Neuronal stem cell (in vitro differentiated cells): ENCODE measurements around the gene CNTD1.

ENCODE experiments used
- DNase-seq: peaks from one replicate; pipeline ENCODE4 v3.0.0-alpha.2; 2013; ENCODE audit warnings: low spot score
- H2AFZ ChIP-seq: one replicate; pipeline ENCODE4 v1.6.1; 2013; ENCODE audit warnings: mild to moderate bottlenecking, low read length, inconsistent platforms
- H2AK5ac ChIP-seq: 2 replicates; pipeline ENCODE4 v1.6.1; 2013; ENCODE audit warnings: low read depth, mild to moderate bottlenecking, inconsistent platforms, low read length, moderate library complexity, mixed read lengths
- H2BK120ac ChIP-seq: 2 replicates; pipeline ENCODE4 v1.6.1; 2013; ENCODE audit warnings: low read depth, mild to moderate bottlenecking, inconsistent platforms, low read length, moderate library complexity, mixed read lengths
- H2BK12ac ChIP-seq: one replicate; pipeline ENCODE4 v1.6.1; 2013; ENCODE audit warnings: low read length, inconsistent platforms
- H2BK15ac ChIP-seq: 2 replicates; pipeline ENCODE4 v1.6.1; 2013; ENCODE audit warnings: mild to moderate bottlenecking, low read length, inconsistent platforms, mixed read lengths
- H2BK5ac ChIP-seq: one replicate; pipeline ENCODE4 v1.6.1; 2013; ENCODE audit warnings: inconsistent platforms, mild to moderate bottlenecking, low read length, moderate library complexity
- H3K14ac ChIP-seq: one replicate; pipeline ENCODE4 v1.6.1; 2013; ENCODE audit warnings: low read length, inconsistent platforms
- H3K18ac ChIP-seq: 2 replicates; pipeline ENCODE4 v1.6.1; 2013; ENCODE audit warnings: low read length, inconsistent platforms
- H3K23ac ChIP-seq: 2 replicates; pipeline ENCODE4 v1.6.1; 2013; ENCODE audit warnings: low read depth, mild to moderate bottlenecking, mixed read lengths, low read length, inconsistent platforms; ENCODE audit not compliant: poor library complexity
- H3K27ac ChIP-seq: replicated peaks from 3 replicates; pipeline ENCODE4 v1.5.1; 2013; ENCODE audit warnings: low read length, inconsistent platforms
- H3K27me3 ChIP-seq, 3 experiments: 2 replicates each; pipeline ENCODE4 v1.6.1; 2013; ENCODE audit warnings: low read length in 3 of 3, mild to moderate bottlenecking in 2 of 3, inconsistent platforms in 1 of 3, low read depth in 1 of 3, mixed read lengths in 1 of 3, moderate library complexity in 1 of 3; ENCODE audit not compliant: control insufficient read depth in 3 of 3, insufficient read depth in 3 of 3
- H3K36me3 ChIP-seq, 2 donors: replicated peaks in 1 of 2; 2 replicates each; pipeline ENCODE4 v1.6.1; 2013; ENCODE audit warnings: low read length in 2 of 2; ENCODE audit not compliant: control insufficient read depth in 2 of 2, insufficient read depth in 2 of 2
- H3K4ac ChIP-seq: 2 replicates; pipeline ENCODE4 v1.6.1; 2013; ENCODE audit warnings: inconsistent platforms, mild to moderate bottlenecking, low read length, moderate library complexity
- H3K4me1 ChIP-seq, 2 donors: 1 replicate in 1 of 2; 2 replicates in 1 of 2; pipeline ENCODE4 v1.6.1; 2013; ENCODE audit warnings: low read length in 2 of 2, low read depth in 1 of 2; ENCODE audit not compliant: control insufficient read depth in 2 of 2, insufficient read depth in 1 of 2
- H3K4me2 ChIP-seq: one replicate; pipeline ENCODE4 v1.6.1; 2013; ENCODE audit warnings: mild to moderate bottlenecking, low read length, inconsistent platforms; ENCODE audit not compliant: insufficient read depth, poor library complexity, severe bottlenecking
- H3K4me3 ChIP-seq, 2 donors: 2 replicates each; pipeline ENCODE4 v1.5.1; 2013; ENCODE audit warnings: low read length in 2 of 2, mild to moderate bottlenecking in 2 of 2, inconsistent platforms in 1 of 2, moderate library complexity in 1 of 2
- H3K79me1 ChIP-seq: one replicate; pipeline ENCODE4 v1.6.1; 2013; ENCODE audit warnings: low read depth, mild to moderate bottlenecking, inconsistent platforms, low read length, moderate library complexity
- H3K9ac ChIP-seq: one replicate; pipeline ENCODE4 v1.6.1; 2013; ENCODE audit warnings: mild to moderate bottlenecking, low read depth, low read length, inconsistent platforms; ENCODE audit not compliant: poor library complexity
- H3K9me3 ChIP-seq, 2 donors: replicated peaks in 1 of 2; 2 replicates each; pipeline versions ENCODE3 to v1.6.1; 2013; ENCODE audit warnings: low read length in 2 of 2, mild to moderate bottlenecking in 2 of 2, inconsistent platforms in 1 of 2, low read depth in 1 of 2, mixed read lengths in 1 of 2, moderate library complexity in 1 of 2; ENCODE audit not compliant: control insufficient read depth in 2 of 2, insufficient read depth in 1 of 2
- H4K8ac ChIP-seq: one replicate; pipeline ENCODE4 v1.6.1; 2013; ENCODE audit warnings: low read depth, mild to moderate bottlenecking, inconsistent platforms, low read length, moderate library complexity
- H4K91ac ChIP-seq: one replicate; pipeline ENCODE4 v1.6.1; 2013; ENCODE audit warnings: low read length, low read depth, mild to moderate bottlenecking, inconsistent platforms; ENCODE audit not compliant: poor library complexity
- WGBS, 2 donors: extraction: QIAGEN DNeasy Blood & Tissue Kit; methylation state at CpG; one replicate each; pipeline ENCODE4 v1.1.7; 2013; ENCODE audit warnings: missing lambda C conversion rate in 2 of 2, mixed read lengths in 1 of 2; ENCODE audit not compliant: insufficient read length in 2 of 2, insufficient replicate concordance in 1 of 2; ENCODE audit errors: extremely low coverage in 2 of 2; 5-methylcytosine and 5-hydroxymethylcytosine counted together

Gene CNTD1

GRCh38 chr17:42780851-42781638 is 17.6 kb upstream of the CNTD1 start:
- WGBS, 2 donors: no CpG with 5 or more reads among the region's 39 CpGs
- Histone ChIP-seq H3K4ac (peak overlapping the region; percentile 23), H3K18ac (peak overlapping the region; percentile 96), H4K8ac (no peak overlapping the region), H3K9me3 (no peaks in the 10 kb centered on the region), H3K14ac (peak overlapping the region; percentile 94), H2AFZ (no peak overlapping the region), H2BK15ac (peak overlapping the region; percentile 89), H3K23ac (peak overlapping the region; percentile 90), H3K27ac (no peak overlapping the region), H2BK5ac (peak overlapping the region; percentile 42), H2BK120ac (no peak overlapping the region), H3K4me1 (peaks cover 0 to 9% of the 10 kb centered on the region in 2 donors), H2BK12ac (no peak overlapping the region), H3K27me3 (peaks cover 0 to 25% (median 8%) of the 10 kb centered on the region in 3 experiments), H3K9ac (peak overlapping the region; percentile 65), H3K4me3 (peak overlapping the region in 1 of 2 donors; percentile 79), H2AK5ac (no peak overlapping the region), H4K91ac (no peak overlapping the region), H3K79me1 (no peaks in the 10 kb centered on the region), H3K36me3 (peaks cover 14 to 39% of the 10 kb centered on the region in 2 donors), H3K4me2 (peak overlapping the region; percentile 89)
- DNase-seq: no peak

- H3K23ac ChIP-seq: peak overlapping the region; percentile 65
- H2BK15ac ChIP-seq: no peak overlapping the region
- H3K36me3 ChIP-seq: peaks cover 11 to 33% of the 10 kb centered on the region in 2 donors
- H2BK120ac ChIP-seq: no peak overlapping the region
- no peak overlapping the region for H3K4me3 ChIP-seq
- no peak overlapping the region for H3K14ac ChIP-seq
- H3K4ac ChIP-seq: no peak overlapping the region
- no peaks in the 10 kb centered on the region for H3K9me3 ChIP-seq
- peak overlapping the region; percentile 41 for H2BK12ac ChIP-seq
- peaks cover 0 to 25% (median 8%) of the 10 kb centered on the region in 3 experiments for H3K27me3 ChIP-seq
- no peak overlapping the region for H2AFZ ChIP-seq
- DNase-seq: no peak
- H3K9ac ChIP-seq: no peak overlapping the region
- H2BK5ac ChIP-seq: no peak overlapping the region
- no peak overlapping the region for H4K91ac ChIP-seq
- no peak overlapping the region for H3K4me2 ChIP-seq
- no peak overlapping the region for H4K8ac ChIP-seq
- H2AK5ac ChIP-seq: no peak overlapping the region
- peaks cover 0 to 9% of the 10 kb centered on the region in 2 donors for H3K4me1 ChIP-seq
- H3K27ac ChIP-seq: no peak overlapping the region
- H3K18ac ChIP-seq: no peak overlapping the region
- H3K79me1 ChIP-seq: no peaks in the 10 kb centered on the region
- no CpG with 5 or more reads among the region's 10 CpGs for WGBS, 2 donors
These were observed 17.0 kb upstream of the CNTD1 start for GRCh38 chr17:42781639-42782165.

GRCh38 chr17:42782166-42783061 is 16.2 kb upstream of the CNTD1 start:
- no peaks in the 10 kb centered on the region for H3K9me3 ChIP-seq
- H3K14ac ChIP-seq: no peak overlapping the region
- no peak overlapping the region for H4K8ac ChIP-seq
- no peak overlapping the region for H2BK120ac ChIP-seq
- H3K18ac ChIP-seq: no peak overlapping the region
- H2BK15ac ChIP-seq: peak overlapping the region; percentile 33
- H3K4me3 ChIP-seq: no peak overlapping the region
- H2AFZ ChIP-seq: no peak overlapping the region
- peak overlapping the region; percentile 22 for H4K91ac ChIP-seq
- no peak overlapping the region for H3K4me2 ChIP-seq
- H2AK5ac ChIP-seq: peak overlapping the region; percentile 52
- no peak for DNase-seq
- peaks cover 0 to 9% of the 10 kb centered on the region in 2 donors for H3K4me1 ChIP-seq
- no peak overlapping the region for H3K27ac ChIP-seq
- H3K27me3 ChIP-seq: peaks cover 0 to 25% (median 8%) of the 10 kb centered on the region in 3 experiments
- peak overlapping the region; percentile 23 for H3K4ac ChIP-seq
- no peaks in the 10 kb centered on the region for H3K79me1 ChIP-seq
- no CpG with 5 or more reads among the region's 29 CpGs for WGBS, 2 donors
- H3K9ac ChIP-seq: peak overlapping the region; percentile 50
- peaks cover 11 to 27% of the 10 kb centered on the region in 2 donors for H3K36me3 ChIP-seq
- no peak overlapping the region for H2BK12ac ChIP-seq
- H3K23ac ChIP-seq: peak overlapping the region; percentile 65
- no peak overlapping the region for H2BK5ac ChIP-seq
